HL-60/S4 treated with phorbol 12-myristate 13-acetate at 8.2 ng/mL for 4 days and 3 days (cell line): ENCODE results near the gene C11orf58.

Experiments
- in situ Hi-C: fragments of 300-500 bp; cut with MboI; formaldehyde crosslinking; loops from 2 replicates; pipeline ENCODE4 v1.15.0; 2022; ENCODE audit warnings: low sequenced_read_pairs

C11orf58 gene

GRCh38 chr11:16797776-16798175, 59.3 kb downstream of the C11orf58 start:
- in situ Hi-C loops: loop anchor here (25.0 kb wide), 1 partner anchor 265 kb away; no protein-coding TSS in a partner anchor

- in situ Hi-C loops: loop anchor here (25.0 kb wide), 1 partner anchor 263 kb away; no protein-coding TSS in a partner anchor
Observed at GRCh38 chr11:16799221-16799620, 60.8 kb downstream of the C11orf58 start.

- in situ Hi-C loops: loop anchor here (25.0 kb wide), 1 partner anchor 262 kb away; no protein-coding TSS in a partner anchor
Observed at GRCh38 chr11:16799890-16800289, 61.4 kb downstream of the C11orf58 start.

GRCh38 chr11:16800382-16800781, 61.9 kb downstream of the C11orf58 start:
- in situ Hi-C loops: no loop called here

- in situ Hi-C loops: no loop called here
Observed at GRCh38 chr11:16801288-16801980, 63.0 kb downstream of the C11orf58 start.

- in situ Hi-C loops: no loop called here
Observed at GRCh38 chr11:16804104-16804947, 65.9 kb downstream of the C11orf58 start.

GRCh38 chr11:16805938-16806337, 67.5 kb downstream of the C11orf58 start:
- in situ Hi-C loops: no loop called here

GRCh38 chr11:16806791-16807190, 68.3 kb downstream of the C11orf58 start:
- in situ Hi-C loops: no loop called here

GRCh38 chr11:16807306-16807705, 68.9 kb downstream of the C11orf58 start:
- in situ Hi-C loops: no loop called here
